ENCODE measurements around the gene TNPO1.

GRCh38 chr5:72917371-72917776, 100.9 kb downstream of the TNPO1 start:
- no peak for TF ChIP-seq POLR2A (IDR thresholded peaks at IDR 0.05)
- no peak for TF ChIP-seq POLR2AphosphoS5 (IDR thresholded peaks at IDR 0.05)
- TF ChIP-seq CTCF (IDR thresholded peaks at IDR 0.05) = no peak
